Measurements from ENCODE around the gene ARID4B. TPM values are rescaled to one million over a fixed set of nuclear protein-coding genes. Genes with fewer than 3 reads are reported as not detected.

ARID4B gene
- polyA plus RNA-seq, 1 donor from 2014 or later: 49.3 TPM

GRCh38 chr1:235207209-235207565 is 120.8 kb downstream of the ARID4B start:
- no peaks in the 10 kb centered on the region for H3K9me3 ChIP-seq (ENCODE audit: low read length)
- no peaks in the 10 kb centered on the region for H4K20me1 ChIP-seq (ENCODE audit: insufficient read depth)
- no peak overlapping the region for H2AFZ ChIP-seq (ENCODE audit: low read depth, low read length)
- no peak overlapping the region for H3K27ac ChIP-seq (ENCODE audit: low read length)
- H3K4me3 ChIP-seq (ENCODE audit: low read length): no peak overlapping the region
- H3K9ac ChIP-seq (ENCODE audit: low read length): no peak overlapping the region
- H3K36me3 ChIP-seq (ENCODE audit: insufficient read depth, low read length): peaks cover 7% of the 10 kb centered on the region
- H3K79me2 ChIP-seq (replicated peaks; ENCODE audit: insufficient read depth, low read length): no peaks in the 10 kb centered on the region
- no peaks in the 10 kb centered on the region for H3K9me2 ChIP-seq (ENCODE audit: insufficient read depth, low read length)
- no peaks in the 10 kb centered on the region for H3F3A ChIP-seq (ENCODE audit: insufficient read depth, low read length, poor library complexity, severe bottlenecking)
- no peaks in the 10 kb centered on the region for H3K27me3 ChIP-seq (ENCODE audit: insufficient read depth, low read depth, low read length)
- TF ChIP-seq SMC3 (conservative IDR thresholded peaks at IDR 0.05; ENCODE audit: poor library complexity) (no peak), EZH2 (IDR thresholded peaks at IDR 0.05; ENCODE audit: borderline replicate concordance, insufficient read depth, low read length, poor library complexity, severe bottlenecking) (no peak), RAD21 (conservative IDR thresholded peaks at IDR 0.05) (no peak), EP300 (conservative IDR thresholded peaks at IDR 0.05; ENCODE audit: poor library complexity, severe bottlenecking) (no peak), REST (IDR thresholded peaks at IDR 0.05; ENCODE audit: borderline replicate concordance) (no peak), CTCF (IDR thresholded peaks at IDR 0.05; ENCODE audit: poor library complexity, severe bottlenecking) (no peak), MXI1 (conservative IDR thresholded peaks at IDR 0.05; ENCODE audit: poor library complexity, severe bottlenecking) (no peak), TAF1 (IDR thresholded peaks at IDR 0.05; ENCODE audit: low read depth) (no peak), POLR2AphosphoS5 (IDR thresholded peaks at IDR 0.05) (no peak)
- no peak overlapping the region for H3K4me2 ChIP-seq (ENCODE audit: low read length)

GRCh38 chr1:235206533-235207208 is 121.3 kb downstream of the ARID4B start:
- TF ChIP-seq TAF1 (IDR thresholded peaks at IDR 0.05; ENCODE audit: low read depth) (no peak), SMC3 (conservative IDR thresholded peaks at IDR 0.05; ENCODE audit: poor library complexity) (no peak), CTCF (IDR thresholded peaks at IDR 0.05; ENCODE audit: poor library complexity, severe bottlenecking) (no peak), EZH2 (IDR thresholded peaks at IDR 0.05; ENCODE audit: borderline replicate concordance, insufficient read depth, low read length, poor library complexity, severe bottlenecking) (no peak), MXI1 (conservative IDR thresholded peaks at IDR 0.05; ENCODE audit: poor library complexity, severe bottlenecking) (no peak), EP300 (conservative IDR thresholded peaks at IDR 0.05; ENCODE audit: poor library complexity, severe bottlenecking) (no peak), RAD21 (conservative IDR thresholded peaks at IDR 0.05) (no peak), POLR2AphosphoS5 (IDR thresholded peaks at IDR 0.05) (no peak), REST (IDR thresholded peaks at IDR 0.05; ENCODE audit: borderline replicate concordance) (no peak)

More at GRCh38 chr1:235206533-235207208, 121.3 kb downstream of the ARID4B start:
- no peaks in the 10 kb centered on the region for H3K79me2 ChIP-seq (replicated peaks; ENCODE audit: insufficient read depth, low read length)
- no peak overlapping the region for H2AFZ ChIP-seq (ENCODE audit: low read depth, low read length)
- H3K36me3 ChIP-seq (ENCODE audit: insufficient read depth, low read length): peaks cover 7% of the 10 kb centered on the region
- no peaks in the 10 kb centered on the region for H3F3A ChIP-seq (ENCODE audit: insufficient read depth, low read length, poor library complexity, severe bottlenecking)
- no peak overlapping the region for H3K27ac ChIP-seq (ENCODE audit: low read length)
- no peak overlapping the region for H3K4me2 ChIP-seq (ENCODE audit: low read length)
- no peak overlapping the region for H3K9ac ChIP-seq (ENCODE audit: low read length)
- no peaks in the 10 kb centered on the region for H4K20me1 ChIP-seq (ENCODE audit: insufficient read depth)
- H3K9me3 ChIP-seq (ENCODE audit: low read length): no peaks in the 10 kb centered on the region
- H3K9me2 ChIP-seq (ENCODE audit: insufficient read depth, low read length): no peaks in the 10 kb centered on the region
- H3K27me3 ChIP-seq (ENCODE audit: insufficient read depth, low read depth, low read length): no peaks in the 10 kb centered on the region
- no peak overlapping the region for H3K4me3 ChIP-seq (ENCODE audit: low read length)

All from neural cell (in vitro differentiated cells).